HG03064 (cell line): Measurements from ENCODE around the gene THRAP3.

Experiments
- ATAC-seq: cut with Tn5 transposase; IDR thresholded peaks from one replicate; pipeline ENCODE4 v1.9.1; 2021; ENCODE audit warnings: low read depth; ENCODE audit not compliant: unreplicated experiment

THRAP3 gene

GRCh38 chr1:36295390-36295789, 71.1 kb downstream of the THRAP3 start:
- no peak for ATAC-seq

DNA sequence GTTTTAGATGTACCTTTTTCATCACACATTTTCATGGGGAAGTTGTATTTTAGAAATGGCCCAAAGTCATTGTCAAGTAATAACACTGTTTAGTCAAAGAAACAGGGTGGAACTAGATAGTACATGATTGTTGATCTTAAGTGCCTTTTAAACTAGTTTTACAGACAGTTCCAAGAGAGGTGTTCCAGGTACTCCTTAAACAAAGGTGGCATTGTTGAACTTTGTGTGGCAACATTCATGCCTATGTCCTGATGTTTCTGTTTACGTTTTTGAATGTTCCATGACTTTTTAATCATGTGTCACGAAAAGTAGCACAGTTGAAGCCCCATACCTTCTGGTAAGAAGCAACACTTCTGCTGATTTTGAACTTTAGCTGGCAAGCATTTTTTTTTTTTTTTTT, 72.8 kb downstream of the THRAP3 start:
- ATAC-seq: no peak

- ATAC-seq: no peak
These were observed 74.4 kb downstream of the THRAP3 start for GRCh38 chr1:36298640-36299039.

- ATAC-seq: no peak
These were observed 76.3 kb downstream of the THRAP3 start for GRCh38 chr1:36300526-36300925.

- ATAC-seq: no peak
These were observed 77.0 kb downstream of the THRAP3 start for GRCh38 chr1:36301220-36301619.

- ATAC-seq: no peak
These were observed 79.0 kb downstream of the THRAP3 start for GRCh38 chr1:36303244-36303643.

DNA sequence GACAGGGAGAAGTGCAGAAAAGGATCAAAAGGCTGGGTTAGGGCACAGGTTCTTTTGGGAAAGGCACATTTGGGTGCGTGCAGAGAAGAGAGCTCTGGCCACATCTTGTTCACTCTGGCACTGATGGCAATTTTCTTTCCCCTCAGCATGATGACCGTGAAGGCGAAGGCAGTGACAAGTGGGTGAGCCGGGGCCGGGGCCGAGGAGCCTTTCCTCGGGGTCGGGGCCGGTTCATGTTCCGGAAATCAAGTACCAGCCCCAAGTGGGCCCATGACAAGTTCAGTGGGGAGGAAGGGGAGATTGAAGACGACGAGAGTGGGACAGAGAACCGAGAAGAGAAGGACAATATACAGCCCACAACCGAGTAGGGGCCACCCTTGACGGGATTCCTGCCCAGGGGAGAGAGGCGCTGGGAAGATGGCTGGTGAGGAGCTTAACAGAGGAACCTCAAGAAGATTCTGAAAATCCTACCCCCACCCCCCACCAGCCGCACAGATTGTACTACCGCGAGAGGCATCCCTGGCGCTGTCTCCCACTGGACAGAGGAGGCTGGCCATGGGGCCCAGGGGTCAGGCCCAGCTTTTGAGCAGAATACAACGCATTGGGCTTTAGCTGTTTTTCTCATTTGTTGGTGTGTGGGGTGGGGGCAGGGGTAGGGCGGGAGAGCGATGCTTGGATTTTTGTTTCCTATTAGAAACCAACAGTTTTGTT, 79.6 kb downstream of the THRAP3 start:
- ATAC-seq: no peak

DNA sequence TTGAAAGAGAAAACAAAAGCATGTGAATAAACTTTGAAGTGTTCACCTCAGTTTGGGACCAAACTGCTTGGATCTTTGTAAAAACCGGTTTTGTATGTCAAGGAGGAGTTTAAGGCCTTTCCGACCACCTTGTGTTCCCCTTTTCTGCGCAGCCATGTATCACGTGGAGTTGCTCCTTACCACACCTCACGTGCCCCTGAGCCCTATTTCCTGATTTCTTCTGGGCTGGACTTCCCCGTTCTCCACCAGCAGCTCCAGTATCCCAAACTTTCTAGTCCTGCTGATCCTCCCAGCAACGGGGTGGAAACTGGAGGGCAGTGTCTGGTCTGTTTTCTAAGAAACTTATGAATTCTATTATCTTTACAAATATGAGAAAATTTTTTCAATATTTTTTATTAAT, 80.3 kb downstream of the THRAP3 start:
- ATAC-seq: no peak

DNA sequence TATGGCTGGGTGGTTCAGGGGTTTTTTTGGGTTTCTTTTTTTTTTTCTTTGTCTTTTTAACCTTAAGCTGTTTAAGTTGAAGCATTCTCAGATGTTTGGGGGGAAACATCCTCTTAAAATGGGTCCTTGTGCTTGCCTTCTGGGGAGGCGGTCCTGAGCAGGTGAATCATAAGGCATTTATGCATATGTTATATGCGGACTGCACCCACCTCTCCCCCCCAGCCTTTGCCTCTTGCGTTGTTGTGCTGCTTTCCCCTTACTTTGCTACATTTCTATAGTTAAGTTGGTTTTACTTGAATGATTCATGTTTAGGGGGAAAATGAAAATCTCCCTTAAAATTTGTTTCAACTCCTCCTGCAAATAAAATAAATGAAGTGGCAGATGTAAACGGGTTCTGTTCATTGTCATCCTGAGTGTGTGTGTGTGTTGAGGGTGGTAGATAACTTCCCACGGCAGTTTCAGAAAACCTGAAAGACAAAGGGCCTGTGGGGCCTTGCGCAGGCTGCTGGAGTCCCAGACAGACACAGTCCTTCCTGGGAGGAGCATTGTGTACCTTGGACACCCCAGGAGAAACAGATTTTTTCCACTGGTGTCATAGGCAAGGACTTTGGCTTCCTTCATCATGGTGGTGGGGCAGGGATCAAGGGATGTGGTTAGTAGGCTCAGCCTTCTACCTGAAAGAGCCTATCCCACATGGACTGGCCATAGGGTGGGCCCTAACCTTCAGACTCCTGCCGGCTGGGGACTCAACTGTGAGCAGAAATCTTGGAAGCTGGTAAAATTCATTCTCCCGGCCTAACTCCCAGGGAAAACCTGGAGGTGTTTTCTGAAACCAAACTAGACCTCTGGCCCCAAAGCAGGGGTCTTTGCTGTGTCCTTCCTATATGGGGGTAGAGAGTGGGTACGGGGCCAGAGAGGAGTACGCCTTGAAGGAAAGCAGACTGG, 81.0 kb downstream of the THRAP3 start:
- no peak for ATAC-seq

DNA sequence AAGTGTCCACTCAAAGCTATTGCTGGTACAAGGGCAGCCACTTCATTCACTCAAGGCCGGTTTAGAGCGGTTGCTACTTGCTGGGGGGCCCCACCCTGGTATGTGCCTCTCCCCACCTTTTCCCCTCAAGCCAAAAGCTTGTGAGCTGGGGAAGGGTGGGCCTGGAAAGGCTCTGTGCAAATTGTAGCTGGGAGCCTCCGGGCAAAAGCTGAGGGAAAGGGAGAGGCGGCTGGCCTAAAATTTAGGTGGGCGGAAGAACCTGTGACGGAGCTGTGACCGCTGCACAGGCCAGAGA, 81.6 kb downstream of the THRAP3 start:
- no peak for ATAC-seq

GRCh38 chr1:36306210-36306901, 82.1 kb downstream of the THRAP3 start, which contains the start of gene SH3D21:
Gene SH3D21, plus strand, starts transcription at chr1:36306368. Its CDS starts 53 bp downstream, at chr1:36306421.
- peak; percentile 34 for ATAC-seq

- ATAC-seq: peak; percentile 98
These were observed 82.7 kb downstream of the THRAP3 start for GRCh38 chr1:36306902-36307456.

DNA sequence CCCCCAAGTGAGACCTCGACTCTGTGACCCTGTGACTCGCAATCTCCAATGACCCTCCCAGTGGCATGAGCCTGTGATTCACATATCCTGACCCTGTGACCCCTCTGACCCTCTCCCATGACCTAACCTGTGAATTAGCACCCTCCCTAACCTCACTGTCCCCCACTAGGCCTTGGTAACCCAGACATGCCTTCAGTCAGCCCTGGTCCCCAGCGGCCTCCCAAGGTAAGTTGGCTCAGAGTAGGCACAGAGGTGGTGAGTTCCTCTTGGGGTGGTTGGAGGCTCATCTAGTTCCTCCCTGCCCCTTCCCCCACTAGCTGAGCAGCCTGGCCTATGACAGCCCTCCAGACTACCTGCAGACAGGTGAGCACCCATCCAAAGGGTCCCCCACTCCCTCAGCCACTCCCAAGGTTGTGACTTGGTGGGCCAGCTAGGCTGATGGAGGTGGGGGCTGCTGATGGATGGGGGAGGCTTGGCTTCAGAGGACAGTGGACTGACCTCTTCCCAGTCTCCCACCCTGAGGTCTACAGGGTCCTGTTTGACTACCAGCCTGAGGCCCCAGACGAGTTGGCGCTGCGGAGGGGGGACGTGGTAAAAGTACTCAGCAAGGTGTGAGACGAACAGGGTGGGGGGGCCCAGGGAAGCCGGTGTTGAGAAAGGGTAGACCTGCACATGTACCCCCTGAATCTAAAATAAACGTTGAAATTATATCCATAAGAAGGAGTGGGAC, 83.5 kb downstream of the THRAP3 start:
- no peak for ATAC-seq

DNA sequence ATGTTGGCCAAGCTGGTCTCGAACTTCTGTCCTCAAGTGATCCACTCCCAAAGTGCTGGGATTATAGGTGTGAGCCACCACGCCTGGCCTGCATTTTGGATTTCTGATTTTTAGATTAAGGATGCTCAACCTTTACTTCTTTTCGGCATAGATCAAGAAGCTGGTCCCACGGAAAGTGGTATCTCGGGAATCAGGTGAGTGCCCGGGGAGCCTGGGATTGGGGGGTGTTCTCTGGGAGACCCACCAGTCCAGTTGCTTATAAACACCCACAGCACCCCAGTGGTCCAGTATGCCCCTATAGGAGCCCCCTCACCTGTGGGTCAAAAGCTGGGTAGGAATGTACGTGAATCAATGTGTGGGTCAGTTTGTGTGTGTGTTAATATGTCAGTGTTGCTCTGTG, 85.2 kb downstream of the THRAP3 start:
- ATAC-seq: no peak

GRCh38 chr1:36320291-36320761, 96.1 kb downstream of the THRAP3 start:
- ATAC-seq: no peak

GRCh38 chr1:36320767-36321118, 96.5 kb downstream of the THRAP3 start:
- ATAC-seq: no peak

- ATAC-seq: no peak
These were observed 97.1 kb downstream of the THRAP3 start for GRCh38 chr1:36321119-36321951.

DNA sequence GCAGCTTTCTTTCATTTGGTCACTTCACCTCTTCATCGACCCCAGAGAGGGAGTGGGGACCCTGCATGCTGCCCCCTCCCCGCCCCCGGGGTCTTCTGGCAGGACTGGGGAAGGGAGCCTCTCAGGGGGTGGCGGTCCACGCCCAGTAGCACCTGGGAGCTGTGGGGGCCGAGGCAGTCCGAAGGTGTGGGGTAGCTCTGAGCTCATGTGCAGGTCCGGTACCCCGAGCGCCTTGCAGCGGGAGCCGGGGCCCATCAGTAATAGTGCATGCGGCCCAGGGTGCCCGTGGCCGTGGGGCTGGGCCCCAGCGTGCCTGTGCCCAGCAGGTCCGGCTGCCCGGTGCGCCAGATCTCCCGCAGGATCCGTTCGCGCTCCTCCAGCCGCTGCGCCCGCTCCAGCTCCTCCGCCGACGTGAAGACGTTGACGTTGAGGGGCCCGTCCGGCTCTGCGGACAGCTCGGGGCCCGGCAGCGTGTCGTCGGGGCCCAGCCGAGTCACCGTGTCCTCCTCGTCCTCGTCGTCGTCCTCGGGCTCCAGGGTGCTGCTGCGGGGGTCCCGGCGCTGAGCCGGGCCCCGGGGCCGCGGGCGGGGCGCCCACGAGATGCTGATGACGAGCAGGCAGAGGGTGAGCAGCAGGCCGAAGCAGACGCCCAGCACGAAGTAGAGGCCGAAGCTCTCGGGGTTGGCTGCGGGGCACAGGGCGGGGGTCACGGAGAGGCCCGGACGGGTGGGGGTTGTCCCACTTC, 98.0 kb downstream of the THRAP3 start:
- no peak for ATAC-seq
